ENCODE results near the gene PRKN.
"Not testable (repeated sequence)": the region's sequence is repeated elsewhere in the genome, so short reads cannot be mapped to it uniquely, and the experiment has no call there.

The PRKN gene

DNA sequence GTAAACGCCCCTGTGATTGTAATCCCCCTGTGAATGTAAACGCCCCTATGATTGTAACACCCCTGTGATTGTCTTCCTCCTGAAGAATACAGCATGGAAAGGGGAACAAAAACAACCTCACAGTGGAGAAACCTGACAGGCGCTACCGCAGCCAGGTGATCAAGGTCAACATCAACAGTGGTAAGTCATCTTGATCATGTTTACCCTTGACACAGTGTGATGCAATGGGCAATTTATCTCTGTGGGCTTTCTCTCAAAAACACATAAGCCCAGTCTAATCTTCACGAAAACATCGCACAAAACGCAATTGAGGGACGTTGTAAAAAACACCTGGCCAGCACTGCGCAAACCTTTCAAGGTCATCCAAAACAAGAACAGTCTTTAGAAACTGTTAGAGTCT lies 277.2 kb downstream of the PRKN start:
- DNase-seq (ENCODE audit: low read depth in 2 of 2), result no peak

DNA sequence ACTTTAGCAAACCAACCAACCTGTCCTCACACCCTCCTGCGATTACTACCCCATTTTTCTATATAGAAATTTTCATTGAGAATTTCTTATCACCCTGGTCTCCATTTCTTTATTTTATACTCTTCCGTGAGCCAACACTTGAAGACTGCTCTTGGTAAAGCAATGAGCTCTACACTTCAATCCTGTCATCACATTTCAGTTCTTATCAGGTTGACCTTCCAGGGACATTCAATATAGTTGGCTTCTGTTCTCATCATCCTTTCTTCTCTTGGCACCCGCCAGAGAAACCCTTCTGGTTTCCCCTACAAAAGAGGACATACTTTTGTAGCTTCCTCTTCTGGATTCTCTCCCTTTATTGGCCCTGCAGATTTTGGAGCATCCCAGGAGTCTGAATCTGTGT lies 279.3 kb downstream of the PRKN start:
- no peak for DNase-seq (ENCODE audit: low read depth in 2 of 2)

DNA sequence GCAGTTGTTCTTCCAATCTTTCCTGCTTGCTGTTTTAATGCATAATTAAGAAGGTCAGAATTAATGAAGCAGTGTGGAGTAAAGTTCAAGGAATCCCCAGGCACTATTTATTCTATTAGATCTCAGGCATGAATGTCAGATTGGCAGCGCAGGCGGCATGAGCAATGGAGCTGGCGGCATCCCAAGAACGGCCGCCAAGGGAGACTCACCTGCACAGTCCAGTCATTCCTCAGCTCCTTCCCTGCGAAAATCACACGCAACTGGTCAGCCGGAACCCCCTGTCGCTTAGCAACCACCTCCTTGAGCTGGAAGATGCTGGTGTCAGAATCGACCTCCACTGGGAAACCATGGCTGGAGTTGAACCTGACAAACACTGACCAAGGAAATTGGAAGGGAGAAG lies 284.5 kb downstream of the PRKN start:
- no peak for DNase-seq (ENCODE audit: low read depth in 2 of 2)

DNA sequence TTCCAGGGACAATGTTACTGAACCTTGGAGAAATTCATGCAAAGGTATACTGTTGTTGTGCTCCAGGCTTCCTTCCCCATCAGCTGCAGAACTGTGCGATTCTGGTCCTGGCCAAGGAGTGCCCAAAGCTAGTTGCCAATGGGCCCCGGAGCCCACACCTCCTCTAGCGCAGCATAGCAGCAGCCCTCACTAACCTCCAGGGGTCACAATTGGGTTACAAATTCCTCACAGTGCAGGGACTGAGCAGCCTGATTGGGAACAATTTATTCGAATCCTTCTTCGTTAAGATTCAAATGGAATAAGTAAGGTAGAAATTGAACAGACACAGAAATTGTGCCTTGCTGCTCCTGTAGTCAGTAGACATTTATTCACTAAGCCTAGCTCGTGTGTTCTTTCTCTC lies 284.9 kb downstream of the PRKN start:
- DNase-seq (ENCODE audit: low read depth in 2 of 2), result no peak

DNA sequence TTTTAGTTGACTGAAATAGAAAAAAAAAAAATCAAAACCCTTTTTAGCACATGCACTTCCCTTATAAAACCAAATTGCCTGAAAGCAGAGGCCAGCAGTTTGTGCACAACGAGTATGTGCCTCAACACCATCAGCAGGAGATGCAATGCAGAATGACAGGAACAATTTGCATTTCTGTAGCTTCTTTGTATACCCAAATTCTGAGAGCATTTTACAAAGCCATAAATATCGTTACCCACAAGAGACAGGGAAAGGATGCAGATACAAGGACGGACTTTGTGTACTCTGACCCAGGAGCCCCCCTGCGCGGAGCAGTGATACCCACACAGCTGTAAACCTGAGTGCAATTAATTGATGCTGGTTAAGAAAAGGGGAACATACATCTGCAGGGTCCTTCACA lies 285.6 kb downstream of the PRKN start:
- no peak for DNase-seq (ENCODE audit: low read depth in 2 of 2)

DNA sequence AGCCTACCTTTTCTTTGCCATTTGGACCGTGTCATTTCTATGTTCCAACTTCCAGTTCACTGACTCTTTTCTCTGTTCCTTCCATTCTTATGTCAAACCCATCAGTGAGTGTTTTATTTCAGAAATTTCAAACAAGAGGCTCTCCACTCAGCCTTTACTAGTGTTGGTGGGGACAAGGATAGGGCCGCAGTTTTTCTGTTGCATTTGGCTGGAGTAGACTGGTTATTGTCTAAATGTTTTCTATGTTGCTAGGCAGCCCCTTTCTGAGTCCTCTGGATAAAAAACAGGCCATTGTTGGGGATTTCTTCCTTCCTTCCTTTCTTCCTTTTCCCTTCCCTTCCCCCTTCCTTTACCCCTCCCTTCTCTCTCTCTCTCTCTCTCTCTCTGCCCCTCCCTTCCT lies 288.6 kb downstream of the PRKN start:
- no peak for DNase-seq (ENCODE audit: low read depth in 2 of 2)

DNA sequence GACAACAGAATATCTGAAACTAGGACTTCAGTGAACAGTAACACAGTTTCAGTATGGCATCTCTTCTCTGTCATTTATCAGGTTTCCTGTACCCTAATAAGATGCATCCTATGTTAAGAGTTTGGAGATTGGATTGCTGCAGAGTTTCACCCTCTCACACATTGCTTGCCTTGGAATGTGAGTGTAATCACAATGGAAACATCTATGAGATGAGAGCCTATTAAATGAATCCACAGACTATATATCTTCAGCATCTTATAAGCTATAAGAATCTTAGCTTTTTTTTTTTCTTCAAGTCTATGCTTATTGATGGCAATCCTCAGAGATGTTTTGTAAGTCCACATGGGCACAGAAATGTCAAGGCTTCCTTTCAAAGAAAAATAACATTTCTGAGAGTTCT lies 292.5 kb downstream of the PRKN start:
- no peak for DNase-seq (ENCODE audit: low read depth in 2 of 2)

DNA sequence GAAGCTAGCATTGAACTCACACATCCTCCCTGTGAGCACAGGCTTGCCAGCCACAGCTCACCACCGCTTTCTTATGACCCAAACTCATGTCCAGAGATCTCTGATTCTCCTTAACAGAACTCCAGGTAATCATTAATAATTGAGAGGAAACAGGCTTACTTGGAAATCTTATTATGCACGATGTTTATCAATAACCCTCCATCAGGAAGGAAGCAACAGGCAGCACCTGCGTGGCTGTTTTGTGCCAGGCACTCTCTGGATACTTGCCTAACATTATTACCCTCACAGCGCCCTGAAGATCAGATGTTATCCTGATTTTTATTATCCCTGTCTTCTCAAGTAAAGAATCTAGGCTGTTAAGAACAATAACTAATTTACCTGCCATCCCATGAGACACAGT lies 306.6 kb downstream of the PRKN start:
- DNase-seq (ENCODE audit: low read depth in 2 of 2), result no peak

DNA sequence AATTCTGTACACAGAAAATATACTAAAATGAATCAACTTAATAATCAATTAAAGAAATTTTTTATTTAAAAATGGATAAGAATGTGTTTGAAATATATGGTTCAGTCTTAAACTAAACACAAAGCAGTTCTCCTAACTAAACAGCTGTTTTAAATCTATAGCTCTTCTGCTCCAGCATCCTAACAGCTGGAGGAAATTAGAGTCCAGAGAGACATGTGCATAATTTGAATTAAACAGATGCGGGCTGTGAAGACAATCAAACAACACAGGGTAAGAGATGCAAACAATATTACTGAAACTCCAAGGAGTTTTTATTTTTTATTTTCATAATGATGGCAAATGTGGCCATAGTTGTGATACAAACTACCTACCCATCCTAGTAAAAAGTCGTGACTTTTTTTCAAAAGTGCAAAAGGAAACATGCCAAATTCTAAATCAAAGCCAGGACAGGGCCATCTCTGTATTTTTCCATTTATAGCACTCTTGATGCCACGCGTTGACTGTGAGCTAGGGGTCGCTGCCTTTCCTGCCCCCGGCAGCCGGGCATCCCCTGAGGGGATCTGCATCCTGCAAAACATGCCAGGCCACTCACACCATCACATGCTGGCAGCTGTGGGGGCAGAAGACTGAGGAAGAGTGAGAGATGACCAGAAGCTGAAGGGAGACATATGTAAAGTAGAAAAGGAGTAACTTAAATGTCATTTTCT lies 310.6 kb downstream of the PRKN start:
- no peak for DNase-seq (ENCODE audit: low read depth in 2 of 2)

DNA sequence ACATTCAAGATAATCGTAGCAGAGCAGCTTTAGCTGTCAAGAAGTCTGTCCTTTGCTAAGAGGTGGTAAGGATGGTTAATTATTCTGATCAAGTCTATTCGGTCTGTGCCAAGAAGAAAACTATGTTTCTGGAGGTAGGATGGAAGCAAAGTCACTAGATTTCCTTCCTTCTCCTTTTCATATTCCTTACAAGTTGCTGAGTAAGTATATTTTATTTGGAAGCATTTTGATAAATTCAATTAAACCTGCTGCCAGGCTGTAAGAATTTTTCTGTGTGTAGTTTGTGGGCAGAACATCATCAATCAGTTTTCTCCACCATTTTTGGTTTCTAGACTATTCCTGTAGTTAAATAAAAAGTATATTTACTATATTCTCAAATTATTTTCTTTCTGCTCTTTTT lies 311.3 kb downstream of the PRKN start:
- DNase-seq (ENCODE audit: low read depth in 2 of 2), result no peak

DNA sequence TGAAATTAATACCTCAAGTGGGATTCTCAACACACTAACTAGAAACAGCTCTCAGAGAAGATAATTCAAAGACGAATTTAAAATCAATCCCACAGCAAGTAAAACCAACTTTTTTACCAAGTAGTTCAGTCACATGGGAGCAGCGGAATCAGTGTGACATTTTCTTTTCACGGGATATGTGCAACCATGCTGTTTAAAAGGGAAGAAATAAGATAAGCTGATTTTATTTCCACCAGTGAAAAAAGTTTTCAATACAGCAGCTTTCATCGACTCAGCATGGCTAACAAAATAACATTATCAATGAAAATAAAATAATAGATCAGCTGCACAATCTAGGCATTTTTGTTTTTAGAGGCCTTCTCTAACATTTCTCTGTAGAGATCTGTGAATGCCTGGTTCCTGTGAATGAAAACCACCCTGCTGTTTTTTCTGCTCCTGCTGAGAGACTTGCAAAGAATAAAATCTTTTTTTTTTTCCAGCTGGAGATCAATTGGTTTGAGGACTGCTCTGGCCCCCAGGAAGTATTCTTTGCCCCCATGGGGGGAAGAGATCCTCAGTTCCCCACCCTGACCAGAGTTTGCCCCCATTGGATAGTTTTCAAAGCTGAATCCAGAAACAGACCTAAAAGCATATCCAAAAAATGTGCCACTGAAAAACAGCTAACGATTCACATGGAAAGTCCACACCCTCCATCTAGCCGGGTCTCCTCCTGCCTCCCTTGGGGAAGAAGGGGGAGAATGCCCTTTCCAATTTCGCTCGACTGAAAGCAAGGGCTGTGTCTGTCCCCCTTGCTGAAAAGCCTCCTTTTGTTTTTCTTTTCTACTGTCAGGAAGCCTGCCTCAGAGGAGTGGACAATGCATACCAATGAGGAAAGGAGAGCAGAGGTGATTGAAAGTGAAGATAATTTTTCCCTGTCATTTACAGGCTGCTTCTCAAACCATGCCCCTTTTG lies 317.6 kb downstream of the PRKN start:
- no peak for DNase-seq (ENCODE audit: low read depth in 2 of 2)

DNA sequence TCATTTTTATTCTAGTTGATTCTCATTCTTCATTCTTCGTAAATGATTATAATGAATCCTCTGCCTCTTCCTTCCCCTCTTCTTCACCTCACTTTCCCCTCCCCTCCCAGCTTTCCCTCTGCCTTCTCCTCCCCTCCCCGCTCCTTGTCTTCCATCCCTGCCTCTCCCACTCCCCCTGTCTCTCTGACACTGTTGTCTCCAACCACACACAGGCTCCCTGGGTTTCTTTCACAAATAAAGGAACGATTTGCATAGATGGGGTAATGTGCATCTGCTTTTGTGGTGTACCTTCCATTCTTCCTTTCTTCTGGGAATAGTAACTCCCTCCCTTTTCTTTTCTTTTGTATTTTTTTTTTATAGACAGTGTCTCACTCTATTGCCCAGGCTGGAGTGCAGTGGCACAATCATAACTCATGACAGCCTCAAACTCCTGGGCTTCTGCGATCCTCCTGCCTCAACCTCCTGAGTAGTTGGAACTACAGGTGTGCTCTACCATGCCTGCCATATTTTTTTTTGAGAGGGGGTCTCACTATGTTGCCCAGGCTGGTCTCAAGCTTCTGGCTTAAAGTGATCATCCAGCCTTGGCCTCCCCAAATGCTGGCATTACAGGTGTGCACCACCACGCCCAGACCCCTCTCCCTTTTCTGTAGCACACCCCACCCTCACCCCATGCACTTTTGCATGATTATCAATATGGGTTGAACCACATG lies 318.6 kb downstream of the PRKN start:
- no peak for DNase-seq (ENCODE audit: low read depth in 2 of 2)

DNA sequence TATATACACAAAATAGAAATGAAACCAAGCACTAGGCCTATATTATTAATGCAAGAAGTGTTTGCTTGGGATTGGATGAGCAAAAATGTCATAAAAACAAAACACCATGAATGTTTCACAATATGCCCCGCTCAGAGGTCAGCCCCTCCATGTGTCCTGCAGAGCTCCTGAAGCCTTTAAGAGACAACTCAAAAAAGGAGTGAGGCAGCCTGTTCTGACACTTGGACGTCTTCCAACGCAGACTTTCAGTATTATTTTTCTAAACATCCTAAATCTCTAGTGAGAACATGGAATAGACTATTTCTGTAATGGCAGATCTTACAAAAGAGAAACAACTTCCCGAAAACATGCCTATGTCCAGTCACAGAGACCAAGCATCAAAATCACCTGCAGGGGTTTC lies 322.6 kb downstream of the PRKN start:
- no peak for DNase-seq (ENCODE audit: low read depth in 2 of 2)

DNA sequence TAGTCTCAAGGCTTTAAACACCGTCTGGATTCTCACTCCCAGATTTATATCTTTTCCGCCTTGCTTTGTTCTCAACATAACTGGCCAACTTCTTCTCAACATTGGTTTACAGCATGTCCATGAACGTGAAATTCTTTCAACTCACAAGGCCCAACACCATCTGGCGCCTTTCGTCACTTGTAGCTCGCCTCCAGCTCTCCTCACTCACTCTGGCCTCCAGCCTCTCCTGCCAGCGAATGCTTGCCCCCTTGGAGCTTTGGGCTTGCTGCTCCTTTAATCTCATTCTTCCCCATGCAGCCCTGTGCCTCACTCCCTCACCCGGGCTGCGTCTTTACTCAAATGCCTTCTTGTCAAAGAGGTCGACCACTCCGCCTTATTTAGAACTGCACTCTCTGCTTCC lies 324.5 kb downstream of the PRKN start:
- DNase-seq (ENCODE audit: low read depth in 2 of 2), result no peak

DNA sequence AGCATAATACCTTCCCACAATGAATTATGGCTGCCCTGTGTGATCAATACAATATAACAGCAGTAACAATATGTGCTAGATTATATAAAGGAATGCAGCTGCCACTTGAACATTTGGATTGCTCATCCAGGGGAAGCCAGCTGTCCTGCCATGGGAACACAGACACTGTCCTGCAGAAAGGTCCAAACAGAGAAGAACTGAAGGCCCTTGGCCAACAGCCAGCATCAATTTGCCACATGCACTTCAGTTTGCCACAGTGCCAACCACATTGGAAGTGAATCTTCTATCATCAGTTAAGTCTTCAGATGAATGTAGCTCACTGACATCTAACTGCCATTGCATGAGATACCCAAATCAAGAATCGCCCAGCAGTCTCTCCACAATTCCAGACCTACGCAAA lies 332.4 kb downstream of the PRKN start:
- no peak for DNase-seq (ENCODE audit: low read depth in 2 of 2)

DNA sequence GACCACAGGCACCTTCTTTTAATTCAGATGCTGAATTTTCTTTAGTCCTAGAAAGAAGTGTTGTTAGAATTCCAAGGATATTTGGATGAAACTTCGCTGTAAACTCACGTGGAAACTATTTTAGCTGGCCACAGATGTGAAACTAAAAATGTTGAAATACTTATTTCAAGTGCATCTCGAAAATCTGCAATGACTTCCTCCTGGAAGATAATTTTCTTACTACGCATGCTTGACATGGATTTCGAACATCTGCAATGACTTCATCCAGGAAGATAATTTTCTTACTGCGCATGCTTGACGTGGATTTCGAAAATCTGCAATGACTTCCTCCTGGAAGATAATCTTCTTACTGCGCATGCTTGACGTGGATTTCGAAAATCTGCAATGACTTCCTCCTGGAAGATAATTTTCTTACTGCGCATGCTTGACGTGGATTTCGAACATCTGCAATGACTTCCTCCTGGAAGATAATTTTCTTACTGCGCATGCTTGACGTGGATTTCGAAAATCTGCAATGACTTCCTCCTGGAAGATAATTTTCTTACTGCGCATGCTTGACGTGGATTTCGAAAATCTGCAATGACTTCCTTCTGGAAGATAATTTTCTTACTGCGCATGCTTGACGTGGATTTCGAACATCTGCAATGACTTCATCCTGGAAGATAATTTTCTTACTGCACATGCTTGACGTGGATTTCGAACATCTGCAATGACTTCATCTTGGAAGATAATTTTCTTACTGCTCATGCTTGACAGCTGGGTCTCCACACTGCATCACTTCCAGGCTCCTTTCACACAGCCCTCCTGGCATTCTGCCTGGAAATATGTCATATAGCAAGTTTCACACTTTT lies 336.4 kb downstream of the PRKN start:
- not testable (repeated sequence) for DNase-seq (ENCODE audit: low read depth in 2 of 2)

DNA sequence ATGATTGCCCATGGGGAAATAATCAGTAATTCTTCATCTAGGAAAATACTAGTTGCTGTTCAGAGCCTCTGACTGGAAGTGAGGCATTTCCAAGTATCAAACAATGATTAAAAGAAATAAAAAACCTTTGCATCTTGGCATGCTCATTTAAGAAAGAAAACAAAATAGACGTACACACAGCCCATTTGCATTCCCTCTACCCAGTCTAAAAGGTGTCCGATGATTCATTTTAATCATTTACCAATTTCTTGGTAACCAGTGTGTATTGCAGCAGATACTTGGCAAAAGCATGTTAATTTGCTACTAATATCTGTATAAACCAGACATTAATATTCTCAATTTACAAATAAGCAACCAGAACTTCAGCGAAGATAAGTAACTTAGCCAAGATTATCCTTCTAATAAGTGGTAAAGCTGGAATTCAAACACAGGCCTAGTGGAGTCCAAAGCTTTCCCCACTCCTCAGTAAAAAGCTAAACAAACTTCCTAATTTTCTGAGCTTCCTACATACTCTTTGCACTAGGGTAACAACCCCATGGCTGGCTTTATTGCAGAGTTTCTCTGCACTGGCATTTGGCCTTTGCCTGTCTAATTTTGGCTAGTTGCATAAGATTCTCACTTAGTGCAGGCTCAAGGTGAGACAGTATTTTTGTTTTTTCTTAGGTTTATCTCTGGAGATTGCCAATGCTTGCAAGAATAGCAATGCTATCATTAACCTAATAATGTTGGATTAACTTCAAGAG lies 338.1 kb downstream of the PRKN start:
- no peak for DNase-seq (ENCODE audit: low read depth in 2 of 2)

DNA sequence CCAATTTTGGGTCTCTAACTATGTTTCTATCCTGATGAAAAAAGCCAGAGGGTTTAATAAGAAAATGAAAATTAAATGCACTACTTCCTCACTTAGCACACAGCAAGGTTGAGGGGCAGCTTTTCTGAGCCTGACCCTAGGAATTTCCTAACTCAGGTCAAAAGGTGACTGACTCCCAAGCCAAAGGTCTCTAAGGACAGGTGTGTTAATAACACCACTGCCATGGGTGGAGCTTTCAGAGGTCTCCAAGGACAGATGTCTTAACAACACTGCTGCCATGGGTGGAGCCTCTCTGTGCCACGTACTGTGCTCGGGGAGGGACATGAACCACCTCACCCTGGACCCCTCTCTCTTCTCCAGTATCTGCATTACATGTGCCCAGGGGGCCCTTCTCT lies 339.2 kb downstream of the PRKN start:
- DNase-seq (ENCODE audit: low read depth in 2 of 2), result no peak

DNA sequence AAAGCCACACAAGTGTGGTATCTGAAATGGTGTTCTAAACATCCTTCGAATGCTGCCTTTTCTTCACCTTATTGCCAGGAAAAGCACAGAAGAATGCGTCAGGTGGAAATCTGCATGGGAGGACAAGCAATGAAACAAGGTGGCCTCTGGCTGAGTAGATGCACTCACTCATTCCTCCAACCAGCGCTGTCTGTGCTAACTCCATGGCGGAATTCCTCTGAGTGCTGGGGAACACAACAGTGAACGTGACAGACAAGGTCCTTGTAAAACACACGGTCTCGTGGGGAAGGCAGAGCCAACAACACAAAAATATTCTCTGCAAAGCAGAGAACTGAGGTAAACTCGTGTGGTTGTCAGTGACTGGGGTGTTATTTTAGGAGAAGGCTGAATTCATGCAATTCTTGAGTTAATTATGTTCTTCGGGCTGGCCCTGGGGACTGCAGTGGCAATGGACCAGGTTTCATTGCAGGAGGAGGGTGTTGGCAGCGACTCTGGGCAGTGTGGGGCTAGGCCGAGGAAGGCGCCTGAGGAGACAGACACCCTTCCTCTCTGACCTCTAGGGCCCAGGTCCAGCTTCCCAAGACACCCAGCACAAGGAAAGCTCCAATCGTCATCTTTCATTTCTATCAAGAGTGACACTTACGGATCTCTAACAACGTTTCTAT lies 339.7 kb downstream of the PRKN start:
- DNase-seq (ENCODE audit: low read depth in 2 of 2), result no peak

DNA sequence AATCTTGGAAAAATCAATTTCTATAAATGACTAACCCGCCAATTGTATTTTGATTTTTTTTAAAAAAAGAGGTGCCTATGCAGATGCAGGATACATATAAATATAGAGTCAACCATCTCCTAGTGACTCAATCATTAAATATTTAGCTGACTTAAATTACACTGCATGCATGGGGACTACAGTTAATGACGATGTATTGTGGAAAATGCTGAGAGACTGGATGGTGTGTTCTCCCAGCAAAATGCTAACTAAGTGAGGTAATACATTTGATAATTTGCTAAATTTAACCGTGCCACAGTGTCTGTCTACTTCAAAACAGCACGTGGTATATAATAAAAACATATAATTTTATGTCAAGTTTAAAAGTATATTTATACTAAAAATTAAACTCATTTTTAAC lies 341.6 kb downstream of the PRKN start:
- no peak for DNase-seq (ENCODE audit: low read depth in 2 of 2)

All from stimulated activated CD4-positive, alpha-beta T cell treated with anti-CD3 and anti-CD28 coated beads, Interleukin-1b, Interleukin-23, amount 100 ng/mL, for 1 hour (primary cell).